Activated naive CD8-positive, alpha-beta T cell treated with anti-CD3 and anti-CD28 coated beads, Interleukin-2, amount 10 ng/mL, durations not matched to agents 7 days and 5 days (primary cell): ENCODE results near the gene CYB561A3. TPM values are rescaled to one million over a fixed set of nuclear protein-coding genes. Genes with fewer than 3 reads are reported as not detected.

ENCODE experiments used
- ATAC-seq: fragments of 150-1000 bp; cut with Tn5 transposase; one replicate; pipeline ENCODE4 v1.10.0; 2021; ENCODE audit warnings: low read depth, moderate library complexity
- POLR2A ChIA-PET: fragments of 350-600 bp; sonication (Branson Sonifier 250); formaldehyde crosslinking; loops from one replicate; lab custom pipeline; 2021; ENCODE audit warnings: antibody characterized with exemption; lab: Charles Lee
- DNase-seq: peaks from one replicate; pipeline ENCODE4 v3.0.0; 2021
- H3K27ac Mint-ChIP-seq: one replicate; pipeline ENCODE4 v1.8.0; 2022; ENCODE audit warnings: mild to moderate bottlenecking, mixed read lengths
- H3K27me3 Mint-ChIP-seq: one replicate; pipeline ENCODE4 v1.8.0; 2022; ENCODE audit warnings: mild to moderate bottlenecking, moderate library complexity, mixed read lengths
- H3K36me3 Mint-ChIP-seq: one replicate; pipeline ENCODE4 v1.8.0; 2021; ENCODE audit warnings: mild to moderate bottlenecking, mixed read lengths
- H3K4me1 Mint-ChIP-seq: one replicate; pipeline ENCODE4 v1.8.0; 2021; ENCODE audit warnings: mixed read lengths
- H3K4me3 Mint-ChIP-seq: one replicate; pipeline ENCODE4 v1.8.0; 2022; ENCODE audit warnings: mild to moderate bottlenecking, moderate library complexity, mixed read lengths
- H3K9me3 Mint-ChIP-seq: one replicate; pipeline ENCODE4 v1.8.0; 2021; ENCODE audit warnings: mixed read lengths
- total RNA-seq, 2 experiments: library from RNA; stranded (reverse); gene quantifications; one replicate each; pipeline ENCODE4 v1.2.3, GENCODE V29; 2021

CYB561A3 gene
- total RNA-seq, 2 experiments from 2014 or later: 43.6 to 44.7 TPM

GRCh38 chr11:61347916-61348461 is 13.7 kb downstream of the CYB561A3 start:
- peak overlapping the region; percentile 25 for H3K27ac Mint-ChIP-seq
- H3K27me3 Mint-ChIP-seq: no peaks in the 10 kb centered on the region
- peaks cover 6% of the 10 kb centered on the region for H3K36me3 Mint-ChIP-seq
- H3K9me3 Mint-ChIP-seq: no peaks in the 10 kb centered on the region
- DNase-seq (no peak), ATAC-seq (no peak)
- H3K4me3 Mint-ChIP-seq: no peak overlapping the region
- H3K4me1 Mint-ChIP-seq: peaks cover 6% of the 10 kb centered on the region
- POLR2A ChIA-PET: interaction anchor here (1.4 kb wide), 1 partner anchor 13 kb away, joined by 3 read pairs; no protein-coding TSS in a partner anchor

- peaks cover 3% of the 10 kb centered on the region for H3K36me3 Mint-ChIP-seq
- POLR2A ChIA-PET: interaction anchor here (0.6 to 2.4 kb wide), 3 partner anchors 10 to 16 kb away, joined by 3 to 11 read pairs (median 3); partner anchors contain the start of genes CYB561A3 and TMEM138
- DNase-seq (no peak), ATAC-seq (peak; percentile 49)
- peak overlapping the region; percentile 68 for H3K27ac Mint-ChIP-seq
- H3K4me3 Mint-ChIP-seq: no peak overlapping the region
- no peaks in the 10 kb centered on the region for H3K27me3 Mint-ChIP-seq
- no peaks in the 10 kb centered on the region for H3K9me3 Mint-ChIP-seq
- peaks cover 6% of the 10 kb centered on the region for H3K4me1 Mint-ChIP-seq
These were observed 15.5 kb downstream of the CYB561A3 start for GRCh38 chr11:61345954-61346843.

GRCh38 chr11:61345170-61345610 is 16.5 kb downstream of the CYB561A3 start:
- H3K27ac Mint-ChIP-seq: no peak overlapping the region
- H3K27me3 Mint-ChIP-seq: no peaks in the 10 kb centered on the region
- peaks cover 6% of the 10 kb centered on the region for H3K4me1 Mint-ChIP-seq
- H3K36me3 Mint-ChIP-seq: peaks cover 3% of the 10 kb centered on the region
- POLR2A ChIA-PET: interaction anchor here (0.5 to 2.4 kb wide), 2 partner anchors 10 to 17 kb away, joined by 3 to 11 read pairs; partner anchors contain the start of genes CYB561A3 and TMEM138
- ATAC-seq (no peak), DNase-seq (no peak)
- H3K4me3 Mint-ChIP-seq: no peak overlapping the region
- no peaks in the 10 kb centered on the region for H3K9me3 Mint-ChIP-seq

GRCh38 chr11:61343792-61344745 is 17.6 kb downstream of the CYB561A3 start:
- Mint-ChIP-seq H3K4me3 (no peak overlapping the region), H3K36me3 (no peaks in the 10 kb centered on the region), H3K27me3 (no peaks in the 10 kb centered on the region), H3K4me1 (peaks cover 6% of the 10 kb centered on the region), H3K27ac (no peak overlapping the region), H3K9me3 (no peaks in the 10 kb centered on the region)
- ATAC-seq (no peak), DNase-seq (no peak)
- POLR2A ChIA-PET: no interaction called here

GRCh38 chr11:61342207-61342803 is 19.4 kb downstream of the CYB561A3 start:
- DNase-seq (no peak), ATAC-seq (no peak)
- POLR2A ChIA-PET: interaction anchor here (1.2 kb wide), 1 partner anchor 12 kb away, joined by 3 read pairs; no protein-coding TSS in a partner anchor
- Mint-ChIP-seq H3K27me3 (no peaks in the 10 kb centered on the region), H3K36me3 (no peaks in the 10 kb centered on the region), H3K9me3 (no peaks in the 10 kb centered on the region), H3K4me3 (no peak overlapping the region), H3K4me1 (peaks cover 6% of the 10 kb centered on the region), H3K27ac (no peak overlapping the region)

- POLR2A ChIA-PET: interaction anchor here (1.2 kb wide), 1 partner anchor 12 kb away, joined by 3 read pairs; no protein-coding TSS in a partner anchor
- H3K27ac Mint-ChIP-seq: peak overlapping the region; percentile 2
- H3K36me3 Mint-ChIP-seq: no peaks in the 10 kb centered on the region
These were observed 20.0 kb downstream of the CYB561A3 start for GRCh38 chr11:61341706-61342105.

GRCh38 chr11:61340979-61341378 is 20.7 kb downstream of the CYB561A3 start:
- H3K9me3 Mint-ChIP-seq: no peaks in the 10 kb centered on the region
- H3K4me1 Mint-ChIP-seq: peaks cover 14% of the 10 kb centered on the region
- H3K27me3 Mint-ChIP-seq: no peaks in the 10 kb centered on the region
- POLR2A ChIA-PET: no interaction called here
- no peak overlapping the region for H3K4me3 Mint-ChIP-seq
- H3K27ac Mint-ChIP-seq: no peak overlapping the region
- no peaks in the 10 kb centered on the region for H3K36me3 Mint-ChIP-seq
- no peak for DNase-seq
- ATAC-seq: no peak

More at GRCh38 chr11:61341706-61342105, 20.0 kb downstream of the CYB561A3 start:
- H3K4me1 Mint-ChIP-seq: peaks cover 12% of the 10 kb centered on the region
- no peaks in the 10 kb centered on the region for H3K9me3 Mint-ChIP-seq
- H3K27me3 Mint-ChIP-seq: no peaks in the 10 kb centered on the region
- ATAC-seq (no peak), DNase-seq (no peak)
- no peak overlapping the region for H3K4me3 Mint-ChIP-seq

- no peak overlapping the region for H3K4me3 Mint-ChIP-seq
- no peaks in the 10 kb centered on the region for H3K27me3 Mint-ChIP-seq
- no peaks in the 10 kb centered on the region for H3K36me3 Mint-ChIP-seq
- H3K9me3 Mint-ChIP-seq: no peaks in the 10 kb centered on the region
- peak overlapping the region; percentile 36 for H3K27ac Mint-ChIP-seq
- H3K4me1 Mint-ChIP-seq: peaks cover 18% of the 10 kb centered on the region
- POLR2A ChIA-PET: interaction anchor here (2.8 kb wide), 1 partner anchor 22 kb away, joined by 11 read pairs; the partner anchor contains the start of genes CYB561A3 and TMEM138
- ATAC-seq: no peak
- DNase-seq: no peak
These were observed 22.2 kb downstream of the CYB561A3 start for GRCh38 chr11:61339490-61339878.

GRCh38 chr11:61338783-61339489 is 22.7 kb downstream of the CYB561A3 start:
- no peak for DNase-seq

GRCh38 chr11:61337706-61338470 is 23.8 kb downstream of the CYB561A3 start:
- H3K9me3 Mint-ChIP-seq: no peaks in the 10 kb centered on the region
- POLR2A ChIA-PET: interaction anchor here (0.7 to 2.8 kb wide), 3 partner anchors 24 to 92 kb away, joined by 3 to 11 read pairs (median 3); partner anchors contain the start of genes CPSF7, CYB561A3, SDHAF2 and TMEM138
- no peak overlapping the region for H3K4me3 Mint-ChIP-seq
- no peak for DNase-seq
- H3K27ac Mint-ChIP-seq: peak overlapping the region; percentile 11
- H3K36me3 Mint-ChIP-seq: no peaks in the 10 kb centered on the region
- H3K27me3 Mint-ChIP-seq: no peaks in the 10 kb centered on the region
- no peak for ATAC-seq
- peaks cover 31% of the 10 kb centered on the region for H3K4me1 Mint-ChIP-seq

More at GRCh38 chr11:61338783-61339489, 22.7 kb downstream of the CYB561A3 start:
- H3K4me1 Mint-ChIP-seq: peaks cover 23% of the 10 kb centered on the region
- H3K27ac Mint-ChIP-seq: no peak overlapping the region
- no peaks in the 10 kb centered on the region for H3K27me3 Mint-ChIP-seq
- ATAC-seq: no peak
- no peaks in the 10 kb centered on the region for H3K9me3 Mint-ChIP-seq
- H3K36me3 Mint-ChIP-seq: no peaks in the 10 kb centered on the region
- POLR2A ChIA-PET: interaction anchor here (1.0 to 2.8 kb wide), 2 partner anchors 23 to 91 kb away, joined by 3 to 11 read pairs; partner anchors contain the start of genes CPSF7, CYB561A3, SDHAF2 and TMEM138
- no peak overlapping the region for H3K4me3 Mint-ChIP-seq
